HG02938 (cell line): ENCODE results near the gene CFAP58.
A peak's percentile ranks its signal among the peaks of the same experiment; 100 is the strongest.

ENCODE experiments used
- ATAC-seq: cut with Tn5 transposase; IDR thresholded peaks from one replicate; pipeline ENCODE4 v1.9.1; 2021; ENCODE audit warnings: mild to moderate bottlenecking, moderate library complexity; ENCODE audit not compliant: unreplicated experiment

CFAP58 gene

GRCh38 chr10:104353325-104354048 is at the start of gene CFAP58:
Gene CFAP58 (plus strand): TSS chr10:104353833. CDS start chr10:104353898, 65 bp downstream.
- ATAC-seq: peak; percentile 52

- ATAC-seq: no peak
Measured at GRCh38 chr10:104304356-104304745, 49.3 kb upstream of the CFAP58 start.

GRCh38 chr10:104304927-104305326 is 48.7 kb upstream of the CFAP58 start:
- ATAC-seq: no peak

GRCh38 chr10:104306897-104307296 is 46.7 kb upstream of the CFAP58 start:
- no peak for ATAC-seq

- no peak for ATAC-seq
Measured at GRCh38 chr10:104307576-104308438, 45.8 kb upstream of the CFAP58 start.

- ATAC-seq: peak; percentile 86
Measured at GRCh38 chr10:104308439-104308903, 45.2 kb upstream of the CFAP58 start.

- no peak for ATAC-seq
Measured at GRCh38 chr10:104309980-104310978, 43.4 kb upstream of the CFAP58 start.

GRCh38 chr10:104311184-104311720 is 42.4 kb upstream of the CFAP58 start:
- ATAC-seq: no peak

GRCh38 chr10:104314591-104315485 is 38.8 kb upstream of the CFAP58 start:
- no peak for ATAC-seq

- no peak for ATAC-seq
Measured at GRCh38 chr10:104315486-104315921, 38.1 kb upstream of the CFAP58 start.

- no peak for ATAC-seq
Measured at GRCh38 chr10:104316321-104317099, 37.1 kb upstream of the CFAP58 start.

GRCh38 chr10:104317269-104317710 is 36.3 kb upstream of the CFAP58 start:
- ATAC-seq: no peak

- ATAC-seq: no peak
Measured at GRCh38 chr10:104317726-104318299, 35.8 kb upstream of the CFAP58 start.

- ATAC-seq: no peak
Measured at GRCh38 chr10:104318326-104318725, 35.3 kb upstream of the CFAP58 start.

GRCh38 chr10:104318810-104319741 is 34.6 kb upstream of the CFAP58 start:
- no peak for ATAC-seq

GRCh38 chr10:104321226-104321625 is 32.4 kb upstream of the CFAP58 start:
- ATAC-seq: no peak
